Gastrocnemius medialis (tissue), 4 donors: ENCODE data around the gene MYBPC3. TPM values are rescaled to one million over a fixed set of nuclear protein-coding genes. Genes with fewer than 3 reads are reported as not detected.

Source experiments
- ATAC-seq, 2 donors: fragments of 150-250 bp; one replicate each; pipeline ENCODE4 v1.9.1; 2016
- DNase-seq, 2 donors: peaks; one replicate each; pipeline ENCODE4 v3.0.0-alpha.2; 2019
- H3K27ac ChIP-seq, 4 donors: fragments of 200-600 bp; sonication (generic); 1 replicate in 1 of 4; 2 replicates in 3 of 4; pipeline ENCODE4 v1.5.1; 2016 to 2018; ENCODE audit warnings: mild to moderate bottlenecking in 2 of 4, moderate library complexity in 1 of 4
- H3K27me3 ChIP-seq, 3 donors: fragments of 200-600 bp; sonication (generic) in 2 of 3; 1 replicate in 1 of 3; 2 replicates in 2 of 3; pipeline versions ENCODE4 v1.5.1 to v1.6.0; 2016 to 2019; ENCODE audit warnings: mild to moderate bottlenecking in 1 of 3, moderate library complexity in 1 of 3
- H3K36me3 ChIP-seq, 2 donors: fragments of 200-600 bp; sonication (generic) in 1 of 2; one replicate each; pipeline ENCODE4 v1.5.1; 2017 to 2018
- H3K4me1 ChIP-seq, 2 donors: fragments of 200-600 bp; sonication (generic) in 1 of 2; one replicate each; pipeline ENCODE4 v1.5.1; 2016 to 2017; ENCODE audit warnings: mild to moderate bottlenecking in 2 of 2
- H3K4me3 ChIP-seq, 4 donors: fragments of 200-600 bp; sonication (generic) in 3 of 4; 1 replicate in 1 of 4; 2 replicates in 3 of 4; pipeline ENCODE4 v1.5.1; 2016 to 2019; ENCODE audit warnings: mild to moderate bottlenecking in 2 of 4
- H3K9me3 ChIP-seq, 3 donors: fragments of 200-600 bp; sonication (generic) in 2 of 3; 1 replicate in 1 of 3; 2 replicates in 2 of 3; pipeline ENCODE4 v1.5.1; 2016 to 2019
- CTCF ChIP-seq, 5 experiments: fragments of 450-650 bp in 3 of 5; fragments of 200-600 bp in 2 of 5; sonication (generic) in 2 of 5; IDR thresholded peaks in 4 of 5; conservative IDR thresholded peaks in 1 of 5; 1 replicate in 4 of 5; 2 replicates in 1 of 5; pipeline ENCODE4 v1.5.1; 2016 to 2019; ENCODE audit warnings: antibody characterized with exemption in 5 of 5, mild to moderate bottlenecking in 3 of 5, moderate library complexity in 3 of 5
- POLR2A ChIP-seq, 2 donors: fragments of 450-650 bp; IDR thresholded peaks; one replicate each; pipeline ENCODE4 v1.6.1; 2017; ENCODE audit warnings: antibody characterized with exemption in 2 of 2, mild to moderate bottlenecking in 2 of 2, moderate library complexity in 2 of 2
- in situ Hi-C, 4 donors: fragments of 200-750 bp; cut with MboI; loops; one replicate each; pipeline versions ENCODE4 v1.15.0 to v1.8.0; 2017; ENCODE audit warnings: low sequenced_read_pairs in 4 of 4
- intact Hi-C: fragments of 100-400 bp; cut with DNase I; formaldehyde crosslinking; loops from one replicate; pipeline ENCODE4 v1.15.1; 2023; ENCODE audit warnings: low total_unique reads
- total RNA-seq, 4 donors: library from RNA; depleted of rRNA; stranded (reverse); fragments of >200 nt; gene quantifications; one replicate each; pipeline versions ENCODE4 v1.1.0 to v1.2.3, GENCODE V29; 2016

Gene MYBPC3
- total RNA-seq, 4 donors from 2014 or later, result 0.07 TPM; not detected in 3

DNA sequence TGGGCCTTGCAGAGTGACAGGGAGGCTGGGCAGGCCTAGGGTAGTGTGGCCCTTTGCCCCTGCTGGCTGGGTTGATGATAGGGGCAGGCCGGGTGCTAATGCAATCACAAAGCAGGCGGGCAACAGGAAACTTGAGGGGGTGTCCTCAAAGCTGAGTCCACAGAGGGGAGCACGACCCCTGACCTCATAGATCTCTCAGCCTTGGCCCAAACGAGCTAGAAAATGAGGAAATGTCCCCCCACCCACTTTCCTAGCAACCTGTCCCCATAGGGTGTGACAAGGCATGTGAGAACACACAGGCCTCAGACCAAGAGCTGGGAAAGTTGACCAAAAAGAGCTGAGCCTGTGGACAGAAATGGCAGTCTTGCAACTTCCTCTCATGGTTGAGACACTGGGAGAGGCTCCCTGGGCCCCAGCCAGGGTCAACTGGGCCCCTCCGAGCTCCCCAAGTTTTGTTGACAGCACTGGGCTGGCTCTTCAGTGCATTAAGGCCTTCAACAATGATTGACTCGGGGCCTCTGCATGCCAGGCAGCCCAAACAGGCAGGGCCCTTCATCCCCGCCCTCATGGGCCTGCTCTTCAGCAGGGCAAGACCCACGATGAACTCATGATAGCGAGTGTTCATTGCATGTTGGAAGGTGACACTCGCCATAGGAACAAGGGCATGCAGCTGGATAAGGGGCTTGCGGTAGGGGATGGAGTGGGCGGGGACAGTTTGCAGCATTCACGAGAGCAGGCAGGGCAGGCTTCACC is 35.6 kb upstream of the MYBPC3 start:
- Histone ChIP-seq H3K36me3 (no peaks in the 10 kb centered on the region), H3K27ac (no peak overlapping the region), H3K4me3 (no peak overlapping the region), H3K27me3 (no peaks in the 10 kb centered on the region), H3K4me1 (peaks cover under 1 to 6% of the 10 kb centered on the region in 2 donors), H3K9me3 (no peaks in the 10 kb centered on the region)
- no peak for TF ChIP-seq CTCF (IDR thresholded peaks at IDR 0.05 in 4 of 5, conservative IDR thresholded peaks at IDR 0.05 in 1 of 5)
- TF ChIP-seq POLR2A (IDR thresholded peaks at IDR 0.05), result no peak
- ATAC-seq, result no peak
- in situ Hi-C loops, result loop anchor here in 1 of 4 donors (10.0 kb wide), 1 partner anchor 57 kb away; the partner anchor contains the start of gene RAPSN
- no peak for DNase-seq
- intact Hi-C loops, result no loop called here

GRCh38 chr11:47384498-47384897 is 32.0 kb upstream of the MYBPC3 start:
- H3K27me3 ChIP-seq, result no peaks in the 10 kb centered on the region
- no peak for DNase-seq
- no peak overlapping the region for H3K4me3 ChIP-seq
- no peaks in the 10 kb centered on the region for H3K4me1 ChIP-seq
- ATAC-seq, result no peak
- intact Hi-C loops, result no loop called here
- in situ Hi-C loops, result loop anchor here in 2 of 4 donors (5.0 to 10.0 kb wide), 2 partner anchors 60 to 68 kb away; partner anchors contain the start of gene RAPSN (in 1 of the 2)
- TF ChIP-seq POLR2A (IDR thresholded peaks at IDR 0.05) (no peak), CTCF (IDR thresholded peaks at IDR 0.05 in 4 of 5, conservative IDR thresholded peaks at IDR 0.05 in 1 of 5) (no peak)
- no peaks in the 10 kb centered on the region for H3K9me3 ChIP-seq
- no peak overlapping the region for H3K27ac ChIP-seq
- H3K36me3 ChIP-seq, result no peaks in the 10 kb centered on the region

- intact Hi-C loops, result no loop called here
- H3K4me3 ChIP-seq, result no peak overlapping the region
- H3K9me3 ChIP-seq, result no peaks in the 10 kb centered on the region
- H3K36me3 ChIP-seq, result no peaks in the 10 kb centered on the region
- in situ Hi-C loops, result loop anchor here in 2 of 4 donors (5.0 to 10.0 kb wide), 2 partner anchors 62 to 69 kb away; partner anchors contain the start of gene RAPSN (in 1 of the 2)
- DNase-seq, result no peak
- TF ChIP-seq CTCF (IDR thresholded peaks at IDR 0.05 in 4 of 5, conservative IDR thresholded peaks at IDR 0.05 in 1 of 5), result no peak
- TF ChIP-seq POLR2A (IDR thresholded peaks at IDR 0.05), result no peak
- no peaks in the 10 kb centered on the region for H3K4me1 ChIP-seq
- no peaks in the 10 kb centered on the region for H3K27me3 ChIP-seq
- no peak for ATAC-seq
- H3K27ac ChIP-seq, result no peak overlapping the region
These were observed 30.6 kb upstream of the MYBPC3 start for GRCh38 chr11:47383071-47383470.

- DNase-seq (no peak), ATAC-seq (no peak)
- no peaks in the 10 kb centered on the region for H3K9me3 ChIP-seq
- TF ChIP-seq POLR2A (IDR thresholded peaks at IDR 0.05), result no peak
- TF ChIP-seq CTCF (IDR thresholded peaks at IDR 0.05 in 4 of 5, conservative IDR thresholded peaks at IDR 0.05 in 1 of 5), result no peak
- in situ Hi-C loops, result loop anchor here in 2 of 4 donors (5.0 to 10.0 kb wide), 2 partner anchors 65 to 72 kb away; partner anchors contain the start of gene RAPSN (in 1 of the 2)
- intact Hi-C loops, result no loop called here
- H3K36me3 ChIP-seq, result no peaks in the 10 kb centered on the region
- H3K27me3 ChIP-seq, result no peaks in the 10 kb centered on the region
- H3K4me3 ChIP-seq, result no peak overlapping the region
- H3K4me1 ChIP-seq, result no peaks in the 10 kb centered on the region
- H3K27ac ChIP-seq, result no peak overlapping the region
These were observed 27.6 kb upstream of the MYBPC3 start for GRCh38 chr11:47380078-47380477.
